GM18507 (cell line): ENCODE results near the gene OTOGL.
A peak's percentile ranks its signal among the peaks of the same experiment; 100 is the strongest.
"Not testable (repeated sequence)": the region's sequence is repeated elsewhere in the genome, so short reads cannot be mapped to it uniquely, and the experiment has no call there.

Experiments used
- DNase-seq: peaks from one replicate; pipeline ENCODE4 v3.0.0; 2011; ENCODE audit warnings: low read depth; ENCODE audit not compliant: insufficient read length; ENCODE audit errors: extremely low spot score
- FAIRE-seq: peaks from 2 replicates; lab custom pipeline; 2011; peaks lifted over from hg19 to GRCh38; lab: Jason Lieb, UNC

The OTOGL gene

GRCh38 chr12:80099259-80099658 is at the start of gene OTOGL:
TSS of gene OTOGL (plus strand) at chr12:80099537. CDS start at chr12:80209432, 109,895 bp downstream.
- FAIRE-seq (no peak), DNase-seq (no peak)

GRCh38 chr12:80050236-80050635 is 49.1 kb upstream of the OTOGL start:
- DNase-seq, result no peak
- no peak for FAIRE-seq

- FAIRE-seq (no peak), DNase-seq (no peak)
These were observed 46.1 kb upstream of the OTOGL start for GRCh38 chr12:80053051-80053790.

- no peak for FAIRE-seq
- DNase-seq, result no peak
These were observed 43.1 kb upstream of the OTOGL start for GRCh38 chr12:80056232-80056631.

- FAIRE-seq, result no peak
- DNase-seq, result no peak
These were observed 42.5 kb upstream of the OTOGL start for GRCh38 chr12:80056845-80057244.

GRCh38 chr12:80058586-80058985 is 40.8 kb upstream of the OTOGL start:
- no peak for FAIRE-seq
- DNase-seq, result no peak

- FAIRE-seq (no peak), DNase-seq (no peak)
These were observed 40.2 kb upstream of the OTOGL start for GRCh38 chr12:80059102-80059501.

- DNase-seq (no peak), FAIRE-seq (no peak)
These were observed 39.5 kb upstream of the OTOGL start for GRCh38 chr12:80059875-80060274.

- no peak for FAIRE-seq
- no peak for DNase-seq
These were observed 35.1 kb upstream of the OTOGL start for GRCh38 chr12:80064269-80064668.

GRCh38 chr12:80064951-80065350 is 34.4 kb upstream of the OTOGL start:
- FAIRE-seq (no peak), DNase-seq (no peak)

- DNase-seq, result no peak
- FAIRE-seq, result no peak
These were observed 31.2 kb upstream of the OTOGL start for GRCh38 chr12:80068173-80068572.

- not testable (repeated sequence) for FAIRE-seq, DNase-seq
These were observed 15.3 kb upstream of the OTOGL start for GRCh38 chr12:80083892-80084614.

GRCh38 chr12:80086025-80086424 is 13.3 kb upstream of the OTOGL start:
- no peak for FAIRE-seq
- no peak for DNase-seq

- FAIRE-seq (peak; percentile 39), DNase-seq (no peak)
These were observed 11.7 kb upstream of the OTOGL start for GRCh38 chr12:80087486-80088213.

GRCh38 chr12:80100591-80100990 is 1.3 kb downstream of the OTOGL start:
- FAIRE-seq, result no peak
- no peak for DNase-seq

GRCh38 chr12:80101126-80101525 is 1.8 kb downstream of the OTOGL start:
- no peak for FAIRE-seq
- DNase-seq, result no peak

GRCh38 chr12:80107221-80107620 is 7.9 kb downstream of the OTOGL start:
- FAIRE-seq (no peak), DNase-seq (no peak)

GRCh38 chr12:80116735-80117134 is 17.4 kb downstream of the OTOGL start:
- DNase-seq, result no peak
- no peak for FAIRE-seq

GRCh38 chr12:80118565-80119324 is 19.4 kb downstream of the OTOGL start:
- DNase-seq (no peak), FAIRE-seq (no peak)

GRCh38 chr12:80120994-80121393 is 21.7 kb downstream of the OTOGL start:
- no peak for DNase-seq
- no peak for FAIRE-seq
